ENCODE results near the gene AATF.
A peak's percentile ranks its signal among the peaks of the same experiment; 100 is the strongest.
"Not testable (repeated sequence)": the region's sequence is repeated elsewhere in the genome, so short reads cannot be mapped to it uniquely, and the experiment has no call there.

Gene AATF

DNA sequence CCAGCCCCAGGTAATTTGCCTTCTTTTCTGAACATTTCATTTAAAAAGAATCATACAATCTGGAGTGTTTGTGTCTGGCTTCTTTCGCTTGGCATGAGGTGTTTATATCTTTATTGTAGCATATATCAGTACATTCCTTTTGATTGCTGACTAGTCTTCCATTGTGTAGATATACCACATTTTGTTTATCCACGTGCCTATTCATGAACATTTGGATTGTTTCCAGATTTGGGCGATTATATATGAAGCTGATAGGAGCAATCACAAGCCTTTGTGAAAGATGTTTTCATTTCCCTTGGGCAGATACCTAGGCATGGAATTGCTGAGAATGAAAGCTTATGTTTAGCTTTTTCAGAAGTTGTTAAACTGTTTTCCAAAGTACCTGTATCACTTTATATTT is 120.3 kb downstream of the AATF start:
- Mint-ChIP-seq H3K4me3 (no peak overlapping the region), H3K27ac (no peak overlapping the region), H3K9me3 (no peaks in the 10 kb centered on the region), H3K36me3 (ENCODE audit: low read depth) (no peaks in the 10 kb centered on the region), H3K27me3 (no peaks in the 10 kb centered on the region), H3K4me1 (ENCODE audit: low read depth) (no peaks in the 10 kb centered on the region)
- DNase-seq: no peak

DNA sequence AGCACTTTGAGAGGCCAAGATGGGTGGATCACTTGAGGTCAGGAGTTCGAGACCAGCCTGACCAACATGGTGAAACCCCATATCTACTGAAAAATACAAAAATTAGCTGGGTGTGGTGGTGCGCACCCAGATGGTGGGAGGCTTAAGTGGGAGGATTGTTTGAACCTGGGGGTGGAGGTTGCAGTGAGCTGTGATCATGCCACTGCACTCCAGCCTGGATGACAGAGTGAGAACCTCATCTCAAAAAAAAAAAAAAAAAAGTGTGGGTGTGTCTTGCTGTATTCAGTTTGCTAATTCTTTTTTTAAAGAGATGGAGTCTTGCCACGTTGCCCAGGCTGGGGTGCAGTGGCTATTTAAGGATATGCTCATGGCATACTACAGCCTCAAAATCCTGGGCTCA is 124.7 kb downstream of the AATF start:
- not testable (repeated sequence) for DNase-seq; H3K4me3 Mint-ChIP-seq; H3K4me1 Mint-ChIP-seq (ENCODE audit: low read depth); H3K9me3 Mint-ChIP-seq; H3K27me3 Mint-ChIP-seq; H3K27ac Mint-ChIP-seq; H3K36me3 Mint-ChIP-seq (ENCODE audit: low read depth)

GRCh38 chr17:37079065-37079708 is 130.4 kb downstream of the AATF start:
- Mint-ChIP-seq H3K4me3 (no peak overlapping the region), H3K9me3 (peaks cover 9% of the 10 kb centered on the region)

DNA sequence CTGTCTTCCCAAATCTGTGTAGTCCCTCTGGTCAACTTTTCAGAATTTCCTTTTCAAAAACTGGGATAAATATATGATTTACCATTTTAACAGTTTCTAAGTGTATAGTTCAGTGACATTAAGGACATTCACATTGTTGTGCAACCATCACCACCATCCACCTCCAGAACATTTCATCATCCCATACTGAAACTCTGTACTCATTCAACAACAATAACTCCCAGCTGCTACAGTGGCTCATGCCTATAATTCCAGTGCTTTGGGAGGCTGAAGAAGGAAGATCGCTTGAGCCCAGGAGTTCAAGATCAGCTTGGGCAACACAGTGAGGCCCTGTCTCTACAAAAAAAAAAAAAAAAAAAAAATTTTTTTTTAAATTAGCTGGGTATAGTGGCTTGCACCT is 131.0 kb downstream of the AATF start:
- H3K4me1 Mint-ChIP-seq (ENCODE audit: low read depth): no peaks in the 10 kb centered on the region
- H3K27ac Mint-ChIP-seq: no peak overlapping the region
- no peak overlapping the region for H3K4me3 Mint-ChIP-seq
- no peak for DNase-seq
- H3K36me3 Mint-ChIP-seq (ENCODE audit: low read depth): peaks cover 11% of the 10 kb centered on the region
- no peaks in the 10 kb centered on the region for H3K27me3 Mint-ChIP-seq
- H3K9me3 Mint-ChIP-seq: peaks cover 9% of the 10 kb centered on the region

More at GRCh38 chr17:37079065-37079708, 130.4 kb downstream of the AATF start:
- Mint-ChIP-seq H3K27me3 (no peaks in the 10 kb centered on the region), H3K36me3 (ENCODE audit: low read depth) (peaks cover 6% of the 10 kb centered on the region), H3K4me1 (ENCODE audit: low read depth) (no peaks in the 10 kb centered on the region), H3K27ac (no peak overlapping the region)
- DNase-seq: no peak

GRCh38 chr17:37081287-37081686 is 132.5 kb downstream of the AATF start:
- H3K27me3 Mint-ChIP-seq: no peaks in the 10 kb centered on the region
- H3K27ac Mint-ChIP-seq: peak overlapping the region; percentile 18
- DNase-seq: no peak
- peaks cover 27% of the 10 kb centered on the region for H3K36me3 Mint-ChIP-seq (ENCODE audit: low read depth)
- no peaks in the 10 kb centered on the region for H3K4me1 Mint-ChIP-seq (ENCODE audit: low read depth)
- H3K4me3 Mint-ChIP-seq: no peak overlapping the region
- peaks cover 9% of the 10 kb centered on the region for H3K9me3 Mint-ChIP-seq

DNA sequence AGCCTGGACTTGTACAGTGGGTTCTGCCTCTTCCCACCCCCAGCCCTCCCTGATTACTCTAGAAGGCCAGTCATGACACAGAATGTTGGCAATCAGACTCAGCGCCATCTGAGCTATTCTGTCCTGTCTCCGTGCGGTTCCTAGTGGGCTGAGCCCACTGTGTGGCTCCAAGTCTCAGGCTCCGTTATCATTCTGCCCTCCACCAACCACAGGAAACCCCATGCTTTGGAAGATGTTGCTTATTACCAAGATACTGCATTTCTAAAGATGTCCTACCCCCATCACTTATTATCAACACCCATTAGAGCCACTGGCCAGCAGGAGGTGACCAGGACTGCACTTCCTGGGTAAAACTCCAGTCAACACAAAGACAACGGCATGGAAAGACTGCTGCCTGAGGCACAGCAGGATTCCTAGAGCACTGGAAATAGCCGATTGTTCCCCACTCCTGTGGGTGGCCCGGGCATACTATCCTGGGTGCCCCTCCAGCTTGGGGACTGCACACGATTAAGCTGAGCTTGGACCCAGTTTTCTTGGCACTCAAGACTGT is 133.6 kb downstream of the AATF start:
- DNase-seq: no peak
- Mint-ChIP-seq H3K27me3 (no peaks in the 10 kb centered on the region), H3K36me3 (ENCODE audit: low read depth) (peaks cover 38% of the 10 kb centered on the region), H3K4me1 (ENCODE audit: low read depth) (no peaks in the 10 kb centered on the region), H3K27ac (no peak overlapping the region), H3K9me3 (peaks cover 9% of the 10 kb centered on the region), H3K4me3 (no peak overlapping the region)

- Mint-ChIP-seq H3K4me3 (no peak overlapping the region), H3K9me3 (peaks cover 9% of the 10 kb centered on the region), H3K27ac (no peak overlapping the region), H3K27me3 (no peaks in the 10 kb centered on the region), H3K36me3 (ENCODE audit: low read depth) (peaks cover 44% of the 10 kb centered on the region), H3K4me1 (ENCODE audit: low read depth) (peaks cover 3% of the 10 kb centered on the region)
- DNase-seq: no peak
These were observed 134.2 kb downstream of the AATF start for GRCh38 chr17:37082985-37083384.

DNA sequence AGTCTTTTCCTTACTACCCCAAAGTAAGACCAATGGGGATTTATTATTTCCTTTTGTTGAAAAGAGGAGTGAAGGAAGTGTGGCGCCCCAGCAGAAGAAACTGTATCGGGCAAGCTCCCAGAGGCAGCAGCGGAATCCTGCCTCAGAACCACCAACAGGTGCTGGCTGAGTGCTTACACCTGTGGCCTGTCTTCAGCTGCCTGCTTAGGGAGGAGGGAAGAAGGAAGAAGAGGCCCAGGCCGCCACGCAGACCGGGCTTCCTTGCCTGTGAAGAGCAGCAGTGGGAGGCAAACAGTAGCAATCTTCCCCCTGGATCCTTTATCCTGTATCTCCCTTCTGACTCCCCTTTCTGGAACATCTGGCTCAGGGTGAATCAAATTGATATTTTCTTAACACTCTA is 134.7 kb downstream of the AATF start:
- no peak for DNase-seq
- Mint-ChIP-seq H3K9me3 (peaks cover 9% of the 10 kb centered on the region), H3K4me1 (ENCODE audit: low read depth) (peaks cover 6% of the 10 kb centered on the region), H3K27ac (no peak overlapping the region), H3K36me3 (ENCODE audit: low read depth) (peaks cover 47% of the 10 kb centered on the region), H3K4me3 (no peak overlapping the region), H3K27me3 (no peaks in the 10 kb centered on the region)

DNA sequence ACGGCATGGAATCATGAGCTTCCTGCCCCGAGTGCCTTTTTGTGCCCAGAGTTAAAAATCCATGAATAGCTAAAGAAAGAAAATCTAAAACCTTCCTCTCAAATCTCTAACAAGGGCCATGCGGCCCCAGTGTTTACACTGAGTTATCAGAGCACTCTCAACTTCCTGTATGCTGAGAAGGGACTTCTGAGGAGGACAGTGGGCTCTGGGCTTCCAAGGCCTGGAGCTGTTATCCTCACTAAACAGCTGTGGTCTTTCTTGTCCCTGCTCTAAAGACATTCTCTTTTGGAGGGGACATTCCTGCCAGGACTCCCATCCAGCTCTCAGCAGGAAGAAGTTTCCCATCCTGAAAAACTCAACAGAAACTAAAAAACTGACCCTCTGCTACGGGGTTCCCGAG is 135.6 kb downstream of the AATF start:
- Mint-ChIP-seq H3K36me3 (ENCODE audit: low read depth) (peaks cover 57% of the 10 kb centered on the region), H3K9me3 (peaks cover 4% of the 10 kb centered on the region), H3K4me3 (no peak overlapping the region)

DNA sequence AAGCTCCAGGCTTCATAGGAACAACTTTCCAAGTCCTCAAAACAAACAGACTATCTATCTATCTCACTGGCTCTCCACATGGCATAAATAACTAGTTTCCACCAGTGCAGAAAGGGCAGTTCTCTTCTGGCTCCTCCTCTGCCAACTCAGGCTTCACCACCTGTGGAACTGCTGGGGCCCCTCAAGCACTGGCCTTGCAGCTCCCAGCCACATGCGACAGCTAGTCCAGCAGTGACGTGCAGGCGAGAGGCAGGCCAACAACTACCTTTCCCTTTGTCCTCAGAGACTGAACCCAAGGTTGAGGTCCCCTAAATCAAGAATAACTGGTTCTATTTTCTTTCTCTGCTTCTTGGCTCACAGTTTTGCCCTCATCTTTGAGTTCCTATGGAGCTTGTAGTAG is 137.6 kb downstream of the AATF start:
- H3K36me3 Mint-ChIP-seq (ENCODE audit: low read depth): peaks cover 74% of the 10 kb centered on the region
- H3K4me3 Mint-ChIP-seq: no peak overlapping the region
- no peaks in the 10 kb centered on the region for H3K9me3 Mint-ChIP-seq
- DNase-seq: no peak
- H3K4me1 Mint-ChIP-seq (ENCODE audit: low read depth): peaks cover 35% of the 10 kb centered on the region
- no peak overlapping the region for H3K27ac Mint-ChIP-seq
- H3K27me3 Mint-ChIP-seq: no peaks in the 10 kb centered on the region

More for the DNA sequence above, 135.6 kb downstream of the AATF start:
- H3K4me1 Mint-ChIP-seq (ENCODE audit: low read depth): peaks cover 15% of the 10 kb centered on the region
- DNase-seq: no peak
- no peaks in the 10 kb centered on the region for H3K27me3 Mint-ChIP-seq
- no peak overlapping the region for H3K27ac Mint-ChIP-seq

GRCh38 chr17:37086948-37087347 is 138.2 kb downstream of the AATF start:
- no peak for DNase-seq
- peaks cover 36% of the 10 kb centered on the region for H3K4me1 Mint-ChIP-seq (ENCODE audit: low read depth)
- peaks cover 79% of the 10 kb centered on the region for H3K36me3 Mint-ChIP-seq (ENCODE audit: low read depth)
- no peaks in the 10 kb centered on the region for H3K27me3 Mint-ChIP-seq
- no peak overlapping the region for H3K27ac Mint-ChIP-seq
- H3K9me3 Mint-ChIP-seq: no peaks in the 10 kb centered on the region
- H3K4me3 Mint-ChIP-seq: no peak overlapping the region

- Mint-ChIP-seq H3K36me3 (ENCODE audit: low read depth) (peaks cover 86% of the 10 kb centered on the region), H3K9me3 (no peaks in the 10 kb centered on the region), H3K27ac (no peak overlapping the region), H3K4me3 (no peak overlapping the region), H3K27me3 (no peaks in the 10 kb centered on the region), H3K4me1 (ENCODE audit: low read depth) (peaks cover 43% of the 10 kb centered on the region)
- DNase-seq: no peak
These were observed 138.9 kb downstream of the AATF start for GRCh38 chr17:37087683-37088082.

DNA sequence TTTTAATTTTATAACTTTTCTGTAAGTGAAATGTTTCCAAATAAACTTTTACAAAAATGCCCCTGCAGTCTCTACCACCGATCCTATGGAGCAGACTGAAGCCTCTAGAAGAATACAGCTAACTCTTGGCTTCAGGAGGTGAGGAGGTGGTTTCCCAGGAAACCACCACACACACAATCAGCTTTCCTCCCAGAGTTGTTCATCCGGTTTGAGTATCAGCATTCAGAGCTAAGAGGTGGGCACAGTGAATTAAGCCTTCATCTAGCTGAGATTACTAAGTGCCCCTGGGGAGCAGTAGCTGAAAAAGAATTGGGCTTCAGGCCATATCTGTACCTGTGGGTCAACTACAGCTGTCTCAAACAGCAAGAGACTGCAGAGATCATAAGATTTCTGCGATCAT is 139.7 kb downstream of the AATF start:
- Mint-ChIP-seq H3K27me3 (no peaks in the 10 kb centered on the region), H3K4me1 (ENCODE audit: low read depth) (peaks cover 43% of the 10 kb centered on the region), H3K36me3 (ENCODE audit: low read depth) (peaks cover 91% of the 10 kb centered on the region), H3K4me3 (no peak overlapping the region), H3K27ac (peak overlapping the region; percentile 52), H3K9me3 (no peaks in the 10 kb centered on the region)
- no peak for DNase-seq

- peaks cover 93% of the 10 kb centered on the region for H3K36me3 Mint-ChIP-seq (ENCODE audit: low read depth)
- no peak overlapping the region for H3K4me3 Mint-ChIP-seq
- no peaks in the 10 kb centered on the region for H3K9me3 Mint-ChIP-seq
- H3K27me3 Mint-ChIP-seq: no peaks in the 10 kb centered on the region
- peaks cover 43% of the 10 kb centered on the region for H3K4me1 Mint-ChIP-seq (ENCODE audit: low read depth)
- peak overlapping the region; percentile 83 for H3K27ac Mint-ChIP-seq
- DNase-seq: no peak
These were observed 140.2 kb downstream of the AATF start for GRCh38 chr17:37088913-37089312.

- H3K27me3 Mint-ChIP-seq: no peaks in the 10 kb centered on the region
- peaks cover 95% of the 10 kb centered on the region for H3K36me3 Mint-ChIP-seq (ENCODE audit: low read depth)
- peak; percentile 46 for DNase-seq
- H3K9me3 Mint-ChIP-seq: no peaks in the 10 kb centered on the region
- H3K27ac Mint-ChIP-seq: peak overlapping the region; percentile 88
- peak overlapping the region; percentile 2 for H3K4me3 Mint-ChIP-seq
- peaks cover 43% of the 10 kb centered on the region for H3K4me1 Mint-ChIP-seq (ENCODE audit: low read depth)
These were observed 141.2 kb downstream of the AATF start for GRCh38 chr17:37089956-37090355.

Data from activated T-cell treated with anti-CD3 and anti-CD28 coated beads, Interleukin-2, amount 50 U/mL, for 24 hours (primary cell).